SIG-M5 (cell line): ENCODE data around the gene RTN3.
"Not testable (repeated sequence)": the region's sequence is repeated elsewhere in the genome, so short reads cannot be mapped to it uniquely, and the experiment has no call there.

Source experiments
- DNase-seq: peaks from one replicate; lab custom pipeline; 2025; lab: John Stamatoyannopoulos, UW

Gene RTN3, protein sequence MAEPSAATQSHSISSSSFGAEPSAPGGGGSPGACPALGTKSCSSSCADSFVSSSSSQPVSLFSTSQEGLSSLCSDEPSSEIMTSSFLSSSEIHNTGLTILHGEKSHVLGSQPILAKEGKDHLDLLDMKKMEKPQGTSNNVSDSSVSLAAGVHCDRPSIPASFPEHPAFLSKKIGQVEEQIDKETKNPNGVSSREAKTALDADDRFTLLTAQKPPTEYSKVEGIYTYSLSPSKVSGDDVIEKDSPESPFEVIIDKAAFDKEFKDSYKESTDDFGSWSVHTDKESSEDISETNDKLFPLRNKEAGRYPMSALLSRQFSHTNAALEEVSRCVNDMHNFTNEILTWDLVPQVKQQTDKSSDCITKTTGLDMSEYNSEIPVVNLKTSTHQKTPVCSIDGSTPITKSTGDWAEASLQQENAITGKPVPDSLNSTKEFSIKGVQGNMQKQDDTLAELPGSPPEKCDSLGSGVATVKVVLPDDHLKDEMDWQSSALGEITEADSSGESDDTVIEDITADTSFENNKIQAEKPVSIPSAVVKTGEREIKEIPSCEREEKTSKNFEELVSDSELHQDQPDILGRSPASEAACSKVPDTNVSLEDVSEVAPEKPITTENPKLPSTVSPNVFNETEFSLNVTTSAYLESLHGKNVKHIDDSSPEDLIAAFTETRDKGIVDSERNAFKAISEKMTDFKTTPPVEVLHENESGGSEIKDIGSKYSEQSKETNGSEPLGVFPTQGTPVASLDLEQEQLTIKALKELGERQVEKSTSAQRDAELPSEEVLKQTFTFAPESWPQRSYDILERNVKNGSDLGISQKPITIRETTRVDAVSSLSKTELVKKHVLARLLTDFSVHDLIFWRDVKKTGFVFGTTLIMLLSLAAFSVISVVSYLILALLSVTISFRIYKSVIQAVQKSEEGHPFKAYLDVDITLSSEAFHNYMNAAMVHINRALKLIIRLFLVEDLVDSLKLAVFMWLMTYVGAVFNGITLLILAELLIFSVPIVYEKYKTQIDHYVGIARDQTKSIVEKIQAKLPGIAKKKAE

DNA sequence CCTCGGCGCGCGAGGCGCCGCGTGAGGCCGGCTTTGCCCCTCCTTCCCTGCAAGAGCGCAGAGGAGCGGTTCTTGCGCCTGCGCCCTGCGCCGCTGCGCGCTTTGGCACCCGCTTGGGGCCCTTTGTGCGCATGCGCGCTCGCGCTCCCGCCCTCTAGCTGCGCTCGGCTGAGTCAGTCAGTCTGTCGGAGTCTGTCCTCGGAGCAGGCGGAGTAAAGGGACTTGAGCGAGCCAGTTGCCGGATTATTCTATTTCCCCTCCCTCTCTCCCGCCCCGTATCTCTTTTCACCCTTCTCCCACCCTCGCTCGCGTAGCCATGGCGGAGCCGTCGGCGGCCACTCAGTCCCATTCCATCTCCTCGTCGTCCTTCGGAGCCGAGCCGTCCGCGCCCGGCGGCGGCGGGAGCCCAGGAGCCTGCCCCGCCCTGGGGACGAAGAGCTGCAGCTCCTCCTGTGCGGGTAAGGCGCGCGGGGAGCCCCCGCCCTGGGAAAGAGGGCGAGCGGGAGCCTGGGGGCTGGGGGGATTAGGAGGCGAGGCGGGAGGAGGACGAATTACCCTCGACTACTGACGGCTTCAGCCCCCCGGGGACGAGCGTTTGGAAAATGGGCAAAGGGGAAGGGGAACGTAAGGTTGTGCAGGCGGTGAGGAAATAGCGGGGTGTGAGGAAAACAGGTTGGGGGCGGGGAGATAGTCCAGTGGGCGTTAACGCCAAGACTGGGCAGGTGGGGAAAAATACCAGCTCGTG, at the start of gene RTN3:
Gene RTN3, plus strand, starts transcription at position 180 of the 745 bp plus-strand sequence. Its CDS starts 137 bp downstream, at position 317.
- DNase-seq: peak; percentile 77

DNA sequence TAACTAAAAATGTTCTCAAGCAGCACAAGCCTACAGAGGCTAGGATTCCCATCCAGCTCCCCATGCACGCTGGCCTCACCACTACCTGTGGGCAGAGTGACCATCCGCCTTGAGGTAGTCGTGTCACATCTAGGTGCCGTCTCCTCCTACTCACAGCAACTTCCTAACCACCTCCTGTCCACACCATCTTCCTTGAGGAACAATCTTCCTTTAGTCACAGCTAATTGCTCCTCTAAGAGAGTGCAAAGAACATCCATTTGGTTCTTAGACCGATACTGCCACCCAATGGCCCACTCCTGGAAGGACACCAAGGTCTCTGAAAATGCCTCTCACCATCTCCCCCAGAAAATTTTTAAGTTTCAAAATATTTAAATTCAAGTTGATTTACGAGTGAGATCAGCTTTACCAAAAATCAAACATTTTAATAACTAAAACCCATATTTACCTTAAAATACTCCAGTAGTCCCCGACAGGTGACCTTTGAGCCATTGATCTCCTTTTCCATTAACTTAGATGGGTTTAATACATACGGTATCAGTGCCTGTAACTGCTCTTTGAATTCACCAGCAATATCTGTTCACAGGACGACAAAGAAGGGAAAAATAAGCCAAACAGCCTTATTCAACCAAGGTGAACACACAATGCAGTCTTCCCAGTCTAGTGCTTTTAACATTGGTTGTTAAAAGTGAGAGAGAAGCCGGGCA, 45.4 kb upstream of the RTN3 start:
- no peak for DNase-seq

DNA sequence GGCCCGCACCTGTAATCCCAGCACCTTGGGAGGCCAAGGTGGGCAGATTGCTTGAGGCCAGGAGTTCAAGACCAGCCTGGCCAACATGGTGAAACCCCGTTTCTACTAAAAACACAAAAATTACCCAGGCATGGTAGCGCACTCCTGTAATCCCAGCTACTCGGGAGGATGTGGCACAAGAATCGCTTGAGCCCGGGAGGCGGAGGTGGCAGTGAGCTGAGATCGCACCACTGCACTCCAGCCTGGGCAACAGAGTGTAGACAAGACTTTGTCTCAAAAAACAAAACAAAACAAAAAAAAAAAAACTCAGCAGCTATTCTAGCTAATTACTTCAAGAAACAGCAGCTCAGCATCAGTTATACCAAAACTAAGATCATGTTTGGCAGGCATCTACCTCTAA, 42.9 kb upstream of the RTN3 start:
- not testable (repeated sequence) for DNase-seq

DNA sequence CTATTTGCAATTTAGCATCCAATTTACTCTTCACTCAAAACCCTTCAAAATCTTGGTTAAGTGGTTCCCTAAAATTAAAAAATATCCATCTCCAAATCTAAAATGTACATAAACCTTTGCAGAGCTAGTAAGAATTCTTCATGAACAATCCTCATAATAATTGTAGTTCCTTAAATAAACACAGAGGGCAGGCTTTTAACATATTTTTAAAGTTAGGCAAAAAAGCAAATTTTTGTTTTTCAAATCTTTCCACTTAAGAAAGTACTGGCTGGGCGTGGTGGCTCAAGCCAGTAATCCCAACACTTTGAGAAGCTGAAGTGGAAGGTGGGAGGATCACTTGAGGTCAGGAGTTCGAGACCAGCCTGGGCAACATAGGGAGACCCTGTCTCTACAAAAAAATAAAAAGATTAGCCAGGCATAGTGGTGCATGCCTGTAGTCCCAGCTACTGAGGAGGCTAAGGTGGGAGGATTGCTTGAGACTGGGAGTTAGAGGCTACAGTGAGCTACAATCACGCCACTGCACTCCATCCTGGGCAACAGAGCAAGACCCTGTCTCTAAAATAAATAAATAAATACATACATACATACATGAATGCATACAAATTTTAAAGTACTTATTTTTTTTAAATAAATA, 42.0 kb upstream of the RTN3 start:
- no peak for DNase-seq

DNA sequence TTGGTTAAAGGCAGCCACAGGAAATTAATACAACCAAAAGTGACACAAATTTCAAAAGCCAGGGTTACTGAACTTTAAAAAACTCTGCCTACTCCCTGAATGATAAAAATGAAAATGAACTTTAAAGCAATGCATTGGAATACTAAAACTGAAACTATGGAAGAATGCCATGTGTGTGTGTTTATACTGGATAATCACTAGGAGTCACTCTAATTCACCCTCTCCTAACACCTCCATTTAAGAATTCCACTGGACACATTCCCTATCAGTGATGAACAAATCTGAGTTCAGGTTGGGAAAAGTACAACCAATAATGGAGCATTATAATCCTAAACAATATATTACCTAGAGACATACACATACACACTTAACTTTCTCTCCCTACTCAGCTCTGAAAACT, 39.6 kb upstream of the RTN3 start:
- DNase-seq: no peak

DNA sequence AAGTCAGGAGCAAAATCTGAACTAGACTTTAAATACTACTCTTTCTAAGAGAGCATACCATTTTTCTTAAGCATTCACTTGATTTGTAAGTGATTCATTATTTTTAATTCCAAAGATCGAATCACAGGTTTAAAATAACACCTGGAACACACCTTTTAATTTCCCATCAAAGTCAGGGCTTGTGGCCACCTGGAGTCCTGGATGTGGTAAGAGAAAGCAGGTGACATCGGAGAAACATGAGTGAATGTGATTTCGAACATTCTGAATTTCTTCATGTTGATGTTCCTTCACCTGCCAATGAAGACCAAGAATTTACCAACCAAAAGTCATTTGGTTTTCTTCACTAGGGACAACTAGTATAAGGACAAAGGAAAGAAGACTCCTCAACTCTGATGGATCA, 38.1 kb upstream of the RTN3 start:
- no peak for DNase-seq

DNA sequence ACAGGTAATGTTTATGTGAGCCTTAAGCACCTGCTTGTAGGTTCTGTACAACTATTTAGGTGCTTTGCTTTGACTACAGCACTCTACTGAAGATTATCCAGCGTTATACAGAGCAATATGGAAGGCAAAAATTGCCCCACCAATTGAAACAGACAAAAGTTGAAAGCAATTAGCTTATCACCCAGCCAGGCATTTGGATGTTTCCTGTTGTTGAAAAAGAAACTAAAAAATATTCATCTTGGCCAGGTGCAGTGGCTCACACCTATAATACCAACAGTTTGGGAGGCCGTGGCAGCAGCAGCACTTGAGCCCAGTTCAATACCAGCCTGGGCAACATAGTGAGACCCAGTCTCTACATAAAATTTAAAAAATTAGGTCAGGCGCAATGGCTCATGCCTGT, 28.6 kb upstream of the RTN3 start:
- DNase-seq: no peak

DNA sequence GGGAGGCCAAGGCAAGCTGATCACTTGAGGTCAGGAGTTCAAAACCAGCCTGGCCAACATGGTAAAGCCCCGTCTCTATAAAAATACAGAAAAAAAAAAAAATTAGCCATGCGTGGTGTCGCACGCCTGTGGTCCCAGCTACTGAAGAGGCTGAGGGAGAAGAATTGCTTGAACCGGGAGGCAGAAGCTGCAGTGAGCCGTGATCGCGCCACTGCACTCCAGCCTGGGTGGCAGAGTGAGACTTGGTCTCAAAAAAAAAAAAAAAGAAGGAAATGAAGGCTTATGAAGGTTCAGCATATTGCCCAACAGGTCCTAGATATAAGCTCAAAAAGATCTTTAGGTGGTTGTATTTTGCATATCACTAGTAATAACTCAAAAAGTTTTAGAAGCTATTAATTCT, 20.3 kb upstream of the RTN3 start:
- DNase-seq: no peak

DNA sequence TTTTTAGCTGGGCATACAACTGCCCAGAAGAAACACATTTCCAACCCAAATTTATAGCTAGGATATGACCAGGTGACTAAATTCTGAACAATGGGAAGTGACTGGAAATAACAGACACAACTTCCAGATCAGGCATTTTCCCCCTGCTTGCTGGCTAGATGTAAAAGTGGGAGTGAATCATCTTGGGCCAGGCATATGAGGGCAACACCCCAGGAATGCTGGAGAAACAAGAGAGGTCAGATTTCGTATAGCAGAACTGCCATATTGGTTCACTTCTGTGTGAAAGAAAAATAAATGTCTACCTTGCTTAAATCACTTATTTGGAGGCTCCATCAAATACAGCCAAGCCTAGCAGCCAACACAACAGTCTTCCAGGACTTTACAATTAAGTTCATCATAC, 17.5 kb upstream of the RTN3 start:
- no peak for DNase-seq

DNA sequence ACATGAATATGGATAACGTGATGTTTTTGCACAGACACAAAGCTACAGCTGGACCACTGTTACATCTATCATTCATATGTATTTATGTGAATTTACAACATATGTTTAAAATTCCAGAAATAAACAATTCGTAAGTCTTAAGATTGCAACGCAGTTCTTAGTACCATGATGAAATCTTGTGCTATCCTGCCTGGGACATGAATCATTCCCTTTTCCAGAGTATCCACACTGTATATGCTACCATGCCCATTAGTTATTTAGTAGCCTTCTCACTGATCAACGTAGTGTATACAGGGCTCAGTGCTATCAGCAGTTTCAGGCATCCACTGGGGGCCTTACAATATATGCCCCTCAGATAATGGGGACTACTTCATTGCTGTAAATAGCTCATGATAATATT, 14.4 kb upstream of the RTN3 start:
- DNase-seq: no peak

DNA sequence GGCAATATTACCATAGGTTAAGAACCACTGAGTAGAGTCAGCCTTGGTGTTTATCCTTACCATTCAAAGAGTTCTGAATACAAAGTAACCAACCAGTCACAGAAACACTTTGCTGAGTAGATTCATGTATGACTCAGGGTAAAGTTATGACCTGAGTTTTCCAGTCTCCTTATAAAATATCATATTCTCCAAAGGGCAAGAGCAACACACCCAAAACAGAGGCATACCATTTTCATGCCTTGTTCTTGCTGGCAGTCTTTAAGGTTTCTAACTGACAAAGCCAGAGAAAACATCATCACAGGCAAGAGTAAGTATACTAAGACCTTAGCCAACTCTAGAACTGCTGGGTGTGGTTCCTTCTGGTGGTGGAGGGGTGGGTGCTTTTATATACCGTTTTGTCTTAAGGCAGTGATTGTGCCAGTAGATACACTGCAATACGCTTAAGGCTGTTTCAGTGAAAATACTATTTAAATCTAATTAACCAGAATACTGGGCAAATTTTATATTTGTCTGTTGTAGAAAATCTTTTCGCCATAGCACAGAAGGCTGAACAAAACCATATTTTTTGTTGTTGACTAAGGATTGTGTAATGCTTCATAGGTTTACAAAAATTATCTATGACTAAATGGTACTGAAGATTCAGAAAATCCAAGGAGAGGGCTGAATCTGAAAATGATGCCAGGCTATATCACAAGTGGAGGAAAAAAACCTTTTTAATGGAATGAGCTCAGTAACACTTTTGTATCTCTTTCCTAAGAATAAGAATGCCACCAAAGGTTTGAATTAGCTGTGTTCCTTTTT, 13.1 kb upstream of the RTN3 start:
- no peak for DNase-seq

DNA sequence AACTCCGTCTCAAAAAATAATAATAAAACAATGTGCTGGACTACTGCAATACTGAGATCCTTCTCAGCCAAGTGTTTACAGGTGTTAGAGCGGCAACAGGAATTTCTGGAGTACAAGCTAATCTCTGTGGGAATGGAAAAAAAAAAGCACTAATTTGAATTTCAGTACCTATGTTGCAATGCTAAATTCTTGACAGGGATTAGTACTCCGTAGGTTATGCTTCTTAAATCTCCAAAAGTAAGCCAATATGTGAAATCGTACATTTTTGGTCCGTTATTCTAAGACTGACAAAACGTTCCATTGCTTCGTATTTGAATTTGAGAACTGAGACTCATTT, 11.2 kb upstream of the RTN3 start:
- peak; percentile 25 for DNase-seq

DNA sequence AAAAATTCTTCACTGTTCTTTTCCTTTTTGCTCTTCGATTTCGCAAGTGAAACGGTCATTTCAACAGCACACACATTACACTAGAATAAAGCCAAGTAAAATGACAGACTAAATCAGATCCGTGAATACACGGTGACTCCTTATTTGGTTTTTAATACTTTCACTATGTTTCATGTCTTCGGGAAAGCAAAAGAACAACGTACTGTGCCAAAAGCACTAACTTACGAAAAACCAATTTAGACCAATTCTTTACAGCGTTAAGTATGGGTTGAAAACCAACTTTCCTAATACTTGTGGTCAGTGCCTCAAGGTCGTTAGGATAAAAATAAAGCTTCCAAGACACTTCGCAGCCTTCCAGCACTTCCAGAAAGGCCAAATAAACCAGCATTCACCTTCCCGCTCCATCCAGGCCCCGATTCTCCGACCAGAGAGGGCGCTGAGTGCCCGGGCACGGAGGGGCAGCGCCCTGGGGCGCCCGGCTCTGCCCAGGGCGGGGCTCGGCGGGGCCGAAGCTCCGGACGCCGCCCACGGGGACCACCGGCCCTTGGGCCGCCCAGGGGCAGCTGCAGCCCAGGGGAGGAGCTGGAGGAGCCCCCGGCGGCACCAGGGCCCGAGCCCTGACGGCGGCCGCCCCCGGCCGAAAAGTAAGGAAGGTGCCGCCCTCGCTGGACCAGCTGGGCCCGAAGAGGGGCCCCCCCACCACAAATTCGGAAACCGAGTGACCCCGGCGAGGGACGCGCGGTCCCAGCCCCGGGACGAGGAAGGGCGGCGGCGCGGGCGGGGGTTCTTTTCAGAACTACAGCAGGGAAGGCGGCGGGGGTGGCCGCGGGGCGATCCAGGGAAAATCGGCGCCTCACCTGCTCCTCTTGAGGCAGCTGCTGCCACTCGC, 10.6 kb upstream of the RTN3 start:
- DNase-seq: no peak

DNA sequence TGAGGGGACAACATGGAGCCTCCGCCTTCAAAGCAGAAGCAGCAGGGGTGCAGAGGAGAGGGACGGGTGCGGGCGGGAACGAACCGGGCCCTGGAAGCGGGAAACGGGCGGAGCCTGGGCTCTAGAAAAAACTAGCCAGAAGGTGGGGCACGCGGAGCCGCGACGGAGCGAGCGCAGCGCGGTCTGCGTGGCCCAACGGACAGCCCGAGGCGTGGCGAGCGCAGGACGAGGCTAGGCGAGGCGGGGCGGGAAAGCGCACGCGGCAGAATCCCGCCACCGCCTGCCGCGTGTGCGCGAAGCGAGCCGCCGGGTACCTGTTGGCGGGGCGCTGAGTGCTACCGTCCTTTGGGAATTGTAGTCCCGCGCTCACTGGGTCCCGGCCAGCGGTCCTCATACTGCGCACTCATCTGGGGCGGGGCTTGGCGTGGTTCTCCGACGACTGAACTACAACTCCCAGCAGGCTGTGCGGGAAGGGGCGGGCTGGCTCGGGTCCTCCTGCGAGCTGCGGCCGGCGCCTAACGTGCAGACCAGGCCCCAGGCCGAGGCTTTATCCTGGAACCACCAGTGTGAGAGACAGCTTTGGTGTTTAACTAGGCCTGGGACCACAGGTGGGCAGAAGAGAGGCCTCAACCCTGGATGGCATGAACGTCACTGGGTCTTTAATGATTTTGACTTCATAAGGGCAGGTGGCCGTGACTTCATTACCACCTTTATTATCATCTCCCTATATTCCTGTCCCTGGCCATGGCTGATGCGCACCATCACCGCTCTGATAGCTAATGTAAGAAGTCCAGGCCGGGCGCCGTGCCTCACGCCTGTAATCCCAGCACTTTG, 9.8 kb upstream of the RTN3 start, which contains the start of gene ATL3:
Gene ATL3, minus strand, starts transcription at position 55 of the 834 bp plus-strand sequence. Its CDS starts 41 bp downstream, at position 14.
- DNase-seq: peak; percentile 66

DNA sequence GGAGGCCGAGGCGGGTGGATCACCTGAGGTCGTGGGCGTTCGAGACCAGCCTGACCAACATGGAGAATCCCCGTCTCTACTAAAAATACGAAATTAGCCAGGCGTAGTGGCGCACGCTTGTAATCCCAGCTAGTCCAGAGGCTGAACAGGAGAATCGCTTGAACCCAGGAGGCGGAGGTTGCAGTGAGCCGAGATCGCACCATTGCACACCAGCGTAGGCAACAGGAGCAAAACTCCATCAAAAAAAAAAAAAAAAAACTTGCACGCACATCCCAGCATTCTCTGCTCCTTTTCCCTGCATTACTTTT, 9.2 kb upstream of the RTN3 start:
- DNase-seq: no peak

DNA sequence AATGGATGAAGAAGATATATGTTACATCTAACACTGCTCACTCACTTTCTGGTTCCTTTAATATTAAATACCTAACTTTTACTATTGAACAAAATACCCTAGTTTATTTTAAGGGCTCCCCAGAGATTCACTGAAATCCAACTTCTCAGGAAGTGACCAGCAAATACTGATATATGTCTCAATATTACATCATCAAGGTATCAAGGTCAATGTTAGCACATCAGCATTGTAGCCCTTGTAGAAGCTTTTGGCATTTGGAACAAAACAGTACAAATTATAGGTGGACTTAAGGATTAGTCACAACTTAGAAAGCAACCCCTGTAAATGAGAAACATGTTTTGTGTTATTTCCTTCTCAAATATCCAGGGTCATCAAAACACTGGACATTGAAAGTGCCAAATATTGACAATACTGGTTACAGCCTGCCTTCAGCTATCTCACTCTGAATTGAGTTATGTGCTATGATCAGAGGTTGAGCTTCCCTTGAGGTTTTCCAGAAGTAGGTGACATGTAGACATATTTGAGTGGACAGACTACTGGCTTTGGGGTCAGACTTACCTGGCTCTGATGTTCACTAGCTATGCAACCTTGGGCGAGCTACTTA, 8.3 kb upstream of the RTN3 start:
- no peak for DNase-seq

DNA sequence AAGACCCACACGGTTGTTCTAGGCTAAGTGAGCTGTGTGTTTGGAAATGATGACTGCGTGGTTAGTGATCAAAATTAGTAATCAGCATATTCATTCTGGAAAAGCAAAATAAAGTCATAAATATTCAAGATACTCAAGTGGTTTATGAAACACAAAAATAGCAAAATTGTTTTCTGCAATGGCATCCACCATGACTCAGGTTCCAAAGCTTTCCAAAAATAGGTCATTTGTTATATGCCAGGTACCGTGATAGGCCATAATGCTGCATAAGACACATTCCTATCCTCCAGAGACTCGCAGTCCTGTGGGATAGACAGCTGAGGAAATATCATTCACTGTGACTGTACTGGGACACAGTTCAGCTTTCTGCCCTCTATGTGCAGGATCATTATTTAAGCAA, 7.7 kb upstream of the RTN3 start:
- DNase-seq: no peak

DNA sequence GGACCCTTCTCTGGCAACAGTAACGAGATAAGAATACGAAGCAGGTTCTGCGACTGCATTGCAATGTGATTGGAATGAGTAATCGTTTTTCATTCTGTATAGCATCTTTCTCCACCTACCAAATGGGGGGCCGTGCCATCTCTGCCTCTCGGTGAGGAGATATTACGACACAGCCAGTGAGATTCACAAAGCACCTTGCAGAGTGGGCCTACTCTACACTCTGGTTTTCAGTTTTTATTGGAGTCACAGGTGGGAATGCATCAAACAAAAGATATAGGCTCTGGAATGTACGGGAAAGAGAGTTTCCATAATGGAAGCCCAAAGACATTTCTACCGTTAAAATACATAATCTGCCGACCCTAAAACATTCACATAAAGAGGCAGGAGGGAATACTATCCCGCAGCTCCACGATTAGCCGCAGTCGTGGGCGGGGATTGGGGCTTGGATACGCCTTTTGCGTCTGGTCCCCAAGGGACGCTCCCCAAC, 423 bp upstream of the RTN3 start:
- no peak for DNase-seq
